Pons (tissue), 1 donor: ENCODE measurements around the gene SLC19A1.
A peak's percentile ranks its signal among the peaks of the same experiment; 100 is the strongest.

Experiments used
- DNase-seq: peaks from one replicate; pipeline ENCODE4 v3.0.0-alpha.2; 2016; ENCODE audit warnings: low spot score

SLC19A1 gene

DNA sequence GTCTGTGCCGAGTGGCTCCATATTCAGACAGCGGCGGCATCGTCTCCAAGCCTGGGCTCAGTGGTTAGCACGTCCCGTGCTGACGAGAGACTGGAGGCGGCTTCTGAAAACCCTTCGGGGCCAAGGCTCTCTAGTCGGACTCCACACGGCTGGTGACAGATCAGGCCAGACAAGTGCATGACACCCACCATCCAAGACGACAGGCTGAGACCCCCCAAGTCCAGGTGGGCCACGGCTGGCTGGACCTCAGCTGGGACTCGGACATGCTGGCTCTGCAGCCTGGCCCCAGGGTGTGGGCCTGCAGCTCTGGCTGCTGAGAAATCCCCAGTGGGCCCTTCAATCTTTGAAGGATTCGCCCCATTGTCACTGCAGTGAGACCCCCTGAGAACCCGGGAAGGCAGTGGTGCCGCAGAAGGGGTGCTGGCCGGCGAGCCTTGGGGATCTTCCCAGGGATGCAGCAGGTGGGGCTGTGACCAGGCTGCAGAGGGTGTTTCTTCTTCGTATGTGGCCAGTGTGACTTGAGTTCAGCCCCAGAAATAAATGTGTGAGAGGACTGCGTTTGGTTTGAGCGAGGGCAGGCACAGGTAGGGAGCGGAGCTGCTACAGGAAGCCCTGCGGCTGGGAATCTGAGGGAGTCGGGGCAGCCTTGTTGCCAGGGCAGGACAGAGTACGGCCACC, 15.9 kb upstream of the SLC19A1 start:
- DNase-seq, result no peak

DNA sequence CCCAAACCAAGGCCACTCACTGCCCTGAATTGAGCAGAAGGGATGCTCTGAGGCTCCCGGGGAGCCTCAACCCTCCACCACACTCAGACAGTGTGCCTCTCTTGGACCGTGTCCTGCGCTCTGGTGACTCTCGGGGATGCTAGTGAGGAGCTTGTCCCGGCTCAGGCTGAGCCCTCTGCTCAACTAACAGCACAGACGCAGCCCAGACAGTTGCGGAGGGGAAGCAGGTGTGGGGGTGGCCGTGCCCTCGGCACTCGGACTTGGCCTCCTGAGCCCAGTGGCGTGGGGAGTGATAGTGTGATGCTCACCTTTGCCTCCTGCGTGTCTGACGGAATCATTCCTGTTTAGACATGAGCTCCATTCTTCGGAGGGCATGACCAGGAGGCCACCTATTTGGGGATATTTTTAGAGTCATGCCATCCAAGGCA, 15.4 kb upstream of the SLC19A1 start:
- no peak for DNase-seq

DNA sequence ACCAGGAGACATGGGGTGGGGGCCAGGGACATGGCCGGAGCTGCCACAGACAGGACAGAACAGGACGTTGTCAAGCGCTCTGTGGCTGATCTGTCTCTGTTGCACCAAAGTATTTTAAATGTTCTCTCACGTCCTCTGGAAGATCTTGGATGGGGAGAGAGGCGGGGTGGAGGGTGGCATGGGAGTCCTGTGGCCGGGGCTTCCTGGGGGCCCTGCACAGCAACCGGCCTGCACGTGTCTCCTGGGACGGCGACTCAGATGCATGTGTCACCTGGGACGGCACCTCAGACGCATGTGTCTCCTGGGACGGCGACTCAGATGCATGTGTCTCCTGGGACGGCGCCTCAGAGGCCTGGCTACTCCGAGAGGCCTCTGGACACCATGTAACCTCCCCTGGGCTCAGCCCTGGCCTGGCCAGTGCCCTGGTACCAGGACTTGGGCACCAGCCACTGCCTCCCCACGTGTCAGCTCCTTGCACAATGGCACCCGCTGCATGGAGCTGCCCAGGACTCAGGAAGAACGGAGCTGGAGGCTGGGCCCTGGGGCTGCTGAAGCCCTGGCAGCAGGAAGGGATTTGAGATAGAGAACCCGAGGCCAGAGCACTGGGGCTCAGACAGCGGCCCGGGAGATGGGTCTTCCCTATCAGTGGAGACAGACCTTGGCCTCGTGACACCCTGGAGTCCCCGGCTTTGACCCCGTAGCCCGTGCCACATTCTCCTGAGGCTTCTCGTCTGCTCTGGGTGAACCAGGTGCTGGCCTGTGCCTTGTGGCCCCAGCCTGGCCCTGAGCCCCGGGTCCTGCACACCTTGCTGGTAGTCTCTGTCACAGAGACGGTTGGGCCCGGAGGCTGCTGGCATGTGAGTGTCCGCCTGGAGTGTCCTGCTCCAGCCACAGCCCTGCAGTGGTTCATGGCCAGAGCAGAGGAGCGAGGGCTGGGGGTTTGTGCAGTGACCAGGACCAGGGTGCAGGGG, 14.7 kb upstream of the SLC19A1 start:
- no peak for DNase-seq

DNA sequence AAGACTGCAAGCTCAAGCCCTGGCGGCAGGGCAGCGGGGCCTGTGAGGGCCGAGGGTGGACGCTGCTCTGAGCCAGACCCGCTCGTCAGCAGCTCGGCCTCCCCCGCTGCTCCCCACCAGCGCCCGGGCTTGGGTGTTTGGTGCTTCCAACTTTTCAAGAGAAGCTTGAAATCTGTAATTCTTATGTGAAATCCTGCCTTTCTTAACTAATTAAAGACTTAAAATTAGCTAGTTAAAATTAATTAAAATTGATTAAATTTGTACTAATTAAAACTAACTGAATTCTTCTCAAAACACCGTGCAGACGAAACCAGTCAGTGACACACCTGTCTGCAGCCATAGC, 14.0 kb upstream of the SLC19A1 start:
- DNase-seq, result no peak

DNA sequence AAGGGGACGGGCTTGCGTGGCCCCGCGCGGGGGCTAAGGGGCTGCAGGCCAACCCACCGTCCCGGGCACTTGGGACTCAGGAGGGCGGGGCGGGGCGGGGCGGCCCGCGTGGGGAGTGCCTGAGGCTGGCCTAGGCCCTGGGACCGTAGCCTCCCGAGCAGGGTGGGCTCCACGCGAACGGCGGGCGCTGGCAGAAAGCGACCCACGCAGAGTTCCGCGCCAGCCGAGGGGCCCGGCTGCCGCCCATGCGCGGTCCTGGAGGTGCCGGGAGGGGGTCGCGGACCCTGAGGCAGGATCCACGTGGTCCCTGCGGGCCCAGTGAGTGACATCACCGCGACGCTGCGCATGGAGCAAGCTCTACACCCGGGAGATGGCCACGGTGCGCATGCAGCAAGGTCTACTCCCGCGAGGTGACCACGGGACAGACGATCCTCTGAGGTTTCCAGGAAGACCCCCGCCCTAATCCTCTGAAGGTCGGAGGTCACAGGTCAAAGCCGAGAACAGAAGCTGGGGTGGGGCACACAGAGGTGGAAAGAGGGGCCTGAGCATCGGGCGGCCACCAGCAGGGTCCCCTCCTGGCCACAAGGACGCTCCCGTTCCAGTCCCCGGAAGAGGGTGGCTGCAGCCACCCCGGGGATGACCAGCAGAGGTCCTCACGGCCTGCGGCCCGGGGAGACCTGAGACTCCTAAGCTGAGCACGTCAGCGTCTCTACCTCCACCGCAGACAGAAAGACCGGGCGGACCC, 13.5 kb upstream of the SLC19A1 start:
- DNase-seq, result no peak

DNA sequence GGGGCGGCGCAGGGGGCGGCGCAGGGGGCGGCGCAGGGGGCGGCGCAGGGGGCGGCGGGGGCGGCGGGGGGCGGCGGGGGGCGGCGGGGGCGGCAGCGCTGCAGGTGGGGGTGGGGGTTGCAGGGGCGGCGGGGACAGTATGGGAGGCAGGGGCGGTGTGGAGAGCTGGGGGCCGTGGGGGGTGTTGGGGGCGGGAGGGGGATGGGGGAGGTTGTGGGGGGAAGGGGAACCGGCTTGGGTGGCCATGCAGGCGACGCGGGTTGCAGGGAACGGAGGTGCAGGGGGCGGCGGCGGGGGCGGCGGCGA, 13.0 kb upstream of the SLC19A1 start:
- DNase-seq, result no peak

DNA sequence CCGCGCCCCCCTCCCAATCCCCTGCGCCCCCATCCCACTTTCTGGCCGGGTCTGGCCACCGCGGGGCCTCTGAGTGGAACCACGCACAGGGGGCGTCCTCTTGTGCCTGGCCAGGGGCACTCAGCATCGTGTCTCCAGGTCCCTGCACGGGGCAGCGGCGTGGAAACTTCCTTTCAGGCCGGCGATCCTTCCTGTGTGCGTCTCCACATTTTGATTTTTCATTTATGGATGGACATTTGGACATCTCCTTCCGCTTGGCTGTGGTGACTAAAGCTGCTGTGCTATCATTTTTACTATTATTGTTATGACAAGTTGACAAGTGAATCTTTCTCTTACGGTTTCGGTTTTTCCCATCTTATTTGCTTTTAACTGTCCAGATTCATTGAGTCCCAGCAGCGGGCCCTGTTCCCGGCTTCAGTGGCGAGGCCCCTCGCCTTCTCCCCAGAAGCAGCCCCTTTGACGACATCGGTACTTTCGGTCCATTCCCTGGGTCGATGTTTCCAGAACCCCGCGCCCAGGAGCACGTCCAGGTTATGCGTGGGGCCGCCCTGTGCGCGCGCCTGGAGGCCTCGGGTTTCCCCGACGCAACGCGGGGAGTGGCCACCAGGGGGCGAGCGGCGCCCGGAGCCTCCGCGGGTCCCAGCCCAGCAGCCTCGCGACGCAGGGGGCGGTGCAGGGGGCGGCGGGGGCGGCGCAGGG, 12.4 kb upstream of the SLC19A1 start:
- DNase-seq, result peak; percentile 45

DNA sequence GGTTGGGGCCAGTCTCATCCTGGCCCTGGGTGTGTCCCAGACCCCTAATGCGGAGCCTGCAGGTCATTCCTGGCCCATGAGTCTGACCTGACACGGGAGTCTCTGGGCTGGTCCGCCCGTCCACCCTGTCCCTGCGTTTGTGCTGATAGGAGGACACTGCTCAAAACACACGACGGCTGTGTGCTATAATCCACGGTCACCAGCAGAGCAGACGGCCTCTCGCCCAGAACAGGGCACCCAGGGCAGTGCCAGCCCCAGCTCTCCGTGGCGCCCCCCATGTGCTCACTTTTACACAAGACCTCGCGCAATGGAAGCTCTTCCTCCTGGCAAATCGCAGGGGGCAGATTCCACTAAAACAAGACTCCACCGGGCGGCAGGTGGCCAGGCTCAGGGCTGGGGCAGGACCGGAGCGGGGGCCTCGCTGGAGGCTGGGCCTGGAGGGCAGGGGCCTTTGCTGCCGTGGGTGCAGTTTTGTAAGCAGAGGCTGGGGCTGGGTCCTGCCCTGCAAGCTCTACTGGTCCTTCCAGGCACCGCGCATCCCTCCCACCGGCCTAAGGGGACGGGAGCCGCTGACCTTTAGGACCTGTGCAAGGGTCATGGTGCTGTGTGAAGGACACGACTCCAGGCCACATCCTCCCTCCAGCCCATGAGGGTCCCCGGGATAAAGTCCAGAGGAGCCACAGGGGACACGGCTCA, 10.6 kb upstream of the SLC19A1 start:
- no peak for DNase-seq

DNA sequence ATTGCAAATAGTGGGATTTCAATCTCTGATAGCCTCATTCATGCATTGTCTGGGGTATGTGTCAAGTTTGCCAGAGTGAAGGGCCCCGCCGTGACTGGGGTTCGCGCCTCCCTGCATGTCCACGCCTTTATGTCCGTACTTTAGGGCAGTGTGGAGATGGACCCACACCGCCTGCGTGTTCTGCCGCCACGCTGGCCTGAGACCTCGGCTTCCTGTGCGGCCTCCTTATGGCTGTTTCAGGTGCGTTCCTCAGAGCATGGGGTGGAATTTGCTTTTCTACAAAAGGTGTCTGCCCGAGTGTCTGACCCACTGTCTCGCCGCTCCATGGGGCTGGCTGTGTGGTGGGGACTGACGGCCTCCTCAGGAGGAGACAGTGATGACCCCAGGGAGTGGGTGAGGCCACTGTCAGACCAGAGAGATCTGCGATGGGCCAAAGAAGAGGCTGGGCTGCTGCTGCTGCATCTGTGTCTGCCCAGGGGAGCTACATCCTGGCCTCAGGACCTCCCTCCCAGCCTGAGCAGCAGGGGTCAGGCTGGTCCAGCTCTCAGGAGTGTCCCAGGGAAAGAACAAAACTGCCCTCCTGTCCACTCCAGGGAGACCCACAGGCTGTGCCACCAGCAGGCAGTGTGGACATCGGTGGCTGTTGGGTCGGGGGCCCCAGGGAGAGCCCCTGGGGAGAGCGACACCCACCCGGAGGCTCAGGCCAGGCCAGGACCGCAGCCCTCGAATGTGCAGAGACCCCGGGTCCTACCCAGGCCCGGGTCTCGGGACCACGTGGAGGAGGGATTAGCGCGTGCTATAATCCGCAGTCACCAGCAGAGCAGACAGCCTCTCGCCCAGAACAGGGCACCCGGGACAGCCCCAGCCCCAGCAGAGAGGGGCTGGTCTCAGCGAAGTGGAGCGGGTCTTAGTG, 9.8 kb upstream of the SLC19A1 start:
- DNase-seq, result no peak

DNA sequence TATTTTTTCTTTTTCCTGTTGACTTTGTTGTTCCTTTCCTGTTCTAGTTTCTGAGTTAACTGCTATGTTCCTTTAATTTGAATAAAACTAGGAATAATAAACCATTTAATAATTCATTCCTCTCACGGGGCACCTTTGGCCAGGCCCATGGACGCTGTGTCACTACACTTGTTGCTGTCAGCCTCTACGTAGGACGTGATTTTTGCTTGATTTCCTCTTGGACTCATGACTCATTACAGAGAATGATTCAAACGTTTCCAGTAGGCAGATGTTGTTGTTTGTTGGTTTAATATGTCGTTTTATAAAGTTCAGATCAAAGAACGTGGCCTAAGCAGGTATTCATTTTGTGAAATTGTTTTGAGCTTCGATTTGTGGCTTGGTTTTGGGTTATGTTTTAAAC, 9.1 kb upstream of the SLC19A1 start:
- DNase-seq, result no peak

DNA sequence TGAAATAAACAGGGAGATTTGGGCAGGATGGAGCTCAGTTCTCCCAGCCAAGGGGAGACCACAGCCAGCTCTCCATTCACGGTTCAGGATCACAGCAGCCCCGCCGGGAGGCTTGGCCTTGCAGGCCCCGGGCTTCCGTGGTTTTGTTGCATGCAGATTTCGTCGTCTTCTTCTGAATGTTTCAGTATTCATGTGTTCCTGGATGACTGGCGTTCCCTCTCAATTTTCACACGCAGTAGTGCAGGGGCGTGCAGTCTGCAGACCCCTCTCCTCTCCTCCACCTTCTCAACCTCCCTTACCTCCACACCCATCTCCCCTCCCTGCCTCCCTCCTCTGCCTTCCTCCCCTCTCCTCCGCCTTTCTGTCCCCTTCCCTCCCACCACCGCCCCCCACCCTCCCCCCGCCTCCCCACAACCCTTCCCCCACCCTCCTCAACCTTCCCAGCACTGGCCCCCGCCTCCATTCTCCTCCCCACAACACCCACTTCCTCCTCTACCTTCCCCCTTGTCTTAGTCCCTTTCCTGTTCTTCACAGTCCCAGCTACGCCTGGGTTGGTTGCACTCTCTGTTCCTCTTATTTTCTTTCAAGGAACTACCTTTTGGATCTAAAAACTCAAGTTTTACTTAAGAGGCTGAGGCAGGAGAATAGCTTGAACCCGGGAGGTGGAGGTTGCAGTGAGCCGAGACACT, 8.4 kb upstream of the SLC19A1 start:
- peak; percentile 83 for DNase-seq

DNA sequence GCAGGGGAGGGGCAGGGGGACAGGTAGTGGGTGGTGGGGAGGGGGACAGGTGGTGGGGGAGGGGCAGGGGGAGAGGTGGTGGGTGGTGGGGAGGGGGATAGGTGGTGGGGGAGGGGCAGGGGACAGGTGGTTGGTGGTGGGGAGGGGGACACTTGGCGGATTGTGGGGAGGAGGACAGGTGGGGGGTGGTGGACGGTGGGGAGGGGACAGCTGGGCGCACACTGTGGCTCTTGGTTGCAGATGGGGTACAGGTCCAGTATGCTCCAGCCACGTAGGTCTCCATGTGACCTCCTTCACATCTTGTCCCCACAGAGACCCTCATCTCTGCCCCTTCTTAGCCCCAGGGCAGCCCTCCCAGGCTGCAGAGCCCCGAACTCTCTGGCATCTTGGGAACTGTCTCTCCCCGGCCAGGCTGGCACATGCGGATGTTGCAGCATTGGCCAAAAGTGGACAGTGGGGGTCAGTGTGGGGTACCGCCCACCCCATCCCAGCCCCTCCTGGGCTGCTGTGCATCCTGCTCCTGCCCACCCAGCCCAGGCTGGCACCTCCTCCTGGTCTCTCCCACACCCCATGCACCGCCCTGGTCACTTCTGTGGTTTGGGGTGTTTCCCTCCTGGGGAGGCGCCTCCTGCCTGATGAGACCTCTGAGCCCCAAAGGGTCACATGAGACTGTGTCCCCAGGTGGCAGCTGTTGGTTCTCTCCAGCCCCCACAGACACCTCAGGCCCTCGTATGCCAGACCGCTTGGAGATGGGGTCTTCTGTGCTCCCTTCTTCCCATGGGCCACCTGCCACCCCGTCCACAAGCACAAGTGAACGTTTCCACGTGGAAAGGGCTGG, 7.6 kb upstream of the SLC19A1 start:
- no peak for DNase-seq

DNA sequence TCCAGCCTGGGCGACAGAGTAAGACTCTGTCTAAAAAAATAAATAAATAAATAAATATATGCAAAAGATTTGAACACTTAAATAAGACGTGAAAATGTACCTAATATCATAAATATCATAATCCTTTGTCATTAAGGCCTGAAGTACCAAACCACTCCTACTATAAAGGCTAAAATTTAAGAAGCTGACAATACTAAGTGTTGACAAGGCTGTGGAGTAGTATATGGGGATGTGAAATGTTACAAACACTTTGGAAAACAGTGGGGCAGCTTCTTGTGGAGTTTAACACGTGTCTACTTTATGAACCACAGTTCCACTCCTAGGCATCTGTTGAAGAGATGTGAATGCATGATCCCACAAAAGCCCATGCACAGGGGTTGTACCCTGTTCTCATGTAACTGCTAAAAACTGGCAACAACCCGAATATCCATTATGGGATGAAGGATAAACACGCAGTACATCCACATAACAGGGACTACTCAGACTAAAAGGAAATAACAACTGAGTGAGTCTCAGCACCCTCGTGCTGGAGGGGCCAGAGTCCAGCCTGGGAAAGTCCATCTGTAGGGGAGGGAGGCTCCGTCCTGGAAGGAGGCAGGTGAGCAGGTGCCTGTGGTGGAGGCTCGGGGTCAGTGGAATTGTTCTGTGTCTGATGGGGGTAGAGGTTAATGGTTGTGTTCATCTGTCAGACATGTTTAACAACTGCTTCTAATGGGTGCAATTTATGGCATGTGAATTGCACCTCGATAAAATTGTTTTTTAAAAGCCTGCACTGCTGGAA, 6.7 kb upstream of the SLC19A1 start:
- DNase-seq, result no peak

DNA sequence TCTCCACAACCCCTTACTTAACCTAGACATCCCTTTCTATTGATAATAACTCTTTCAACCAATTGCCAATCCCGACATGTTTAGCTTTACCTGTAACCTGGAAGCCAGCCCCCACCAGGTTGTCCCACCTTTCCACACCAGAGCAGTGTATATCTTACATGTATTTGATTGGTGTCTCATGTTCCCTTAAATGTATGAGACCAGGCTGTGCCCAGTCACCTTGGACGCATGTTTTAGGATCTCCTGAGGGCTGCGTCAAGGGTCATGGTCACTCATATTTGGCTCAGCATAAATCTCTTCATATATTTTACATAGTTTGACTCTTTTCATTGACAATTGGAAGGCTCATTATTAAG, 5.3 kb upstream of the SLC19A1 start:
- no peak for DNase-seq

DNA sequence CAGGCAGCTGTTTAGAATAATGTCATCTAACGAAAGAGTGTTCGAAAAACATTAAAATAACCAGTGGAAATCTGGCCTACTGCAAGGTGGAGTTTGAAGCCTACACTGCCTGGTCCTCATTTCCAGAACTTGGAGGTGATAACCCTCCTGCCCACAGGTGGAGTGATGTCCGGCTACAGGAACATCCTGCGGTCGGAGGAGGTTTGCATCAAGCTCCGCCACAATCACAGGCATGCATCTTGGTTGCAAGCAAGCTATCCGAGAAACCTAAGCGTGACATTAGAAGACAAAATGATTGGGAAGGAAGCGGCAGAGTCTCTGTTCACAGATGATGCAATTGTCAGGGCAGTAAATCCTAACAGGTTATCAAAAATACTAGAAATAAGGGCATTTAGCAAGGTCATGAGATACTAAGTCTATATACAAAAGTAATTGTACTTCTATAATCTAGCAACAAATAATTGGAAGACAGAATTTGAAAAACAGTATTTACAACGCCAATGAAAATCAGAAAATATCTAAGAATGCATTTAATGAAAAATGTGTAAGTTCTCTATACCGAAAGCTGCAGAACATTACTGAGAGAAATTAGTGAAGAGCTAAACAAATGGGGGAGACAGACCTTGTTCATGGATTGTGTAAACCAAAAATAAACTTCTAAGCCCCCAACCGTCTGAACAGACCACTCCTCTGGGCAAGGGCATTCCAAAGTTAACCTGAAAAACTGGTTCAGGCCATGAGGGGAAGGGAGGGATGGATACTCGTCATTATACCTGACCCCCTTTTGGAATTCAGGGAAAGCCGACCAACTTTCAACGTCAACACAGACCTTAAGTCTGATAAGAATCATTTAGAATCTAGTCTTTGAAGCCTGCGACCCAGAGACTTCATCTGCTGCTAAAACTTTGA, 4.7 kb upstream of the SLC19A1 start:
- DNase-seq, result no peak

DNA sequence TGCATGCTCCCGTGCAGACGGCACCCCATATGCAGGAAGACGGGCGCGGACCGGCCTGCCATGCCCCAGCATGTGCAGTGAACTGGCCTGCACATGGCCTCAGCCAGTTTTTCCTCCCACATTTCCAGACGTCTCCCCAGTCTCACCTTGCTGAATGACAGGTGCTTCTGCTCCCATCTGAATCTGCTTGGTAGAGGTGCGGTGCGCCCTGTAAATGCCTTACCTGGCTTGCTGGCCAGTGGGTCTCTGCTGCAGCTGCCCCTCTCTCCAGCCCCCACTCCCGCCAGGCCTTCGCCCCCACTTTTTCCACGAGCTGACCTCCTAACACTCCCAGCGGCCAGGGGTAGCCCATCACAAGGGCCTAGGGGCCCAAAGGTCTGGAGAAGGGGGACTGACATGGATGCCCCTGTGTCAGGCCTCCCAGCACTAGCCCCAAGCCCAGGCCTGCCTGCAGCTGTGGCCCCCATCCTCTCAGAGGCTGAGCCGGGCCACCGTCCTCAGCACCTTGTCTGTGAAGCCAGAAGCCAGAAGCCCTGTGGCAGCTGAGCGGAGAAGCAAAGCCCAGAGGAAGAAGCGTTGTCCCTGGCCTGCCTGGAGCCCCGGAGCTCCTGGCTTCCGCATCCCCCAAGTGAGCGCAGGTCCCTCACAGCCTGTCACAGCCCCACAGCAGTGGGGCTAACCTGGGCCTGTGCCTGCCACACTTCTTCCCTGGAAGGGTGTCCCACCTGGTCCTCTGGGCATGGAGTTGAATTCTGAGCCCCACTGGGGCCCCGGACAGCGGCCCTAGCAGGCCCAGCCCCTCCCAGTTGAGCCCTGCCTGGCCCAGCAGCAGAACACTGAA, 3.7 kb upstream of the SLC19A1 start:
- DNase-seq, result no peak

DNA sequence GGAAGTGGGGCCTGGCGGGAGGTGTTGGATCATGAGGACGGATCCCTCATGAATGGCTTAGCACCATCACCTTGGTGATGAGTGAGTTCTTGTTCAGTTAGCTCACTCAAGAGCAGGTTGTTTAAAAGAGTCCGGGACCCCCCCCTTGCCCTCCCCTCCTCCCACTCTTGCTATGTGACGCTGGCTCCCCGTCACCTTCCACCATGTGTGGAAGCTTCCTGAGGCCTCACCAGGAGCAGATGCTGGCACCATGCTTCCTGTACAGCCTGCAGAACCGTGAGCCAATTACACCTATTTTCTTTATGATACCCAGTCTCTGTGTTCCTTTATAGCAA, 3.0 kb upstream of the SLC19A1 start:
- no peak for DNase-seq
